NCI-H1930 (cell line): ENCODE data around the gene SLC4A3.

Source experiments
- DNase-seq, 2 experiments: peaks; one replicate each; lab custom pipeline; 2025; lab: John Stamatoyannopoulos, UW

SLC4A3 gene

GRCh38 chr2:219633276-219634065, 6.0 kb downstream of the SLC4A3 start:
- no peak for DNase-seq

- DNase-seq = no peak
Observed at GRCh38 chr2:219634171-219634940, 6.9 kb downstream of the SLC4A3 start.

- no peak for DNase-seq
Observed at GRCh38 chr2:219634951-219635751, 7.7 kb downstream of the SLC4A3 start.

GRCh38 chr2:219636144-219636915, 8.9 kb downstream of the SLC4A3 start:
- no peak for DNase-seq

- DNase-seq = no peak
Observed at GRCh38 chr2:219636941-219637841, 9.8 kb downstream of the SLC4A3 start.

- DNase-seq = no peak
Observed at GRCh38 chr2:219637842-219638185, 10.4 kb downstream of the SLC4A3 start.

- no peak for DNase-seq
Observed at GRCh38 chr2:219638217-219638947, 11.0 kb downstream of the SLC4A3 start.

- no peak for DNase-seq
Observed at GRCh38 chr2:219638948-219639755, 11.7 kb downstream of the SLC4A3 start.

- DNase-seq = no peak
Observed at GRCh38 chr2:219641390-219642068, 14.1 kb downstream of the SLC4A3 start.

- no peak for DNase-seq
Observed at GRCh38 chr2:219642069-219642454, 14.6 kb downstream of the SLC4A3 start.

- DNase-seq = peak; percentile 85
Observed at GRCh38 chr2:219642465-219643083, 15.1 kb downstream of the SLC4A3 start.

- DNase-seq = no peak
Observed at GRCh38 chr2:219643084-219643473, 15.6 kb downstream of the SLC4A3 start.

GRCh38 chr2:219643788-219644398, 16.5 kb downstream of the SLC4A3 start:
- no peak for DNase-seq

- no peak for DNase-seq
Observed at GRCh38 chr2:219644801-219645480, 17.5 kb downstream of the SLC4A3 start.

GRCh38 chr2:219645631-219646527, 18.4 kb downstream of the SLC4A3 start:
- DNase-seq = no peak

GRCh38 chr2:219648176-219648575, 20.7 kb downstream of the SLC4A3 start:
- no peak for DNase-seq
